Breast epithelium (tissue), 3 donors: ENCODE data around the gene CHRNG.

Source experiments
- POLR2A ChIP-seq: fragments of 450-650 bp; IDR thresholded peaks from one replicate; pipeline ENCODE4 v1.6.1; 2016; ENCODE audit warnings: antibody characterized with exemption, mild to moderate bottlenecking, moderate library complexity
- POLR2AphosphoS5 ChIP-seq, 3 donors: sonication (generic); formaldehyde crosslinking; IDR thresholded peaks; one replicate each; pipeline ENCODE4 v1.6.1; 2017; ENCODE audit warnings: antibody characterized with exemption in 3 of 3
- TF ChIP-seq, protein P1 (sequence below), 3 donors: fragments of 450-650 bp; IDR thresholded peaks; one replicate each; pipeline ENCODE4 v1.5.1; 2016 to 2017; ENCODE audit warnings: antibody characterized with exemption in 3 of 3, mild to moderate bottlenecking in 3 of 3, moderate library complexity in 3 of 3

DNA sequence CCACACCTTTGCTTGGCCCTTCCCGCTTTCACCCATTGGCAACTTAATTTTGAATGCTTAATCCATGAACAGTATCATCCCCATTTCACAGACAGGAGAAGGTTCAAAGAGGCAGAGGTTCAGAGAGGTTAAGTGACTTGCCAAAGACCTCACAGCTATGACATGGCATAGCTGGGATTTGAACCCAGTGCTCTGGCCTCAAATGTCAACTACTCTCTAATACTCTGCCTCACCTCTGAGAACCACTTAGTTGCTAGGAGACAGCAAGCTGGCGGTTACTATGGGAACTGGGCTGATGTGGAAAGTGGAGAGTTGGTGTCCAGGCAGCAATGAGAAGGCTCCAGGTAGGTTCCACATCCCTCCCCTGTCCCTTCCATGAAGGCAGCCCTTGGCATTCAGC, 35.1 kb upstream of the CHRNG start:
- TF ChIP-seq, protein P1, sequence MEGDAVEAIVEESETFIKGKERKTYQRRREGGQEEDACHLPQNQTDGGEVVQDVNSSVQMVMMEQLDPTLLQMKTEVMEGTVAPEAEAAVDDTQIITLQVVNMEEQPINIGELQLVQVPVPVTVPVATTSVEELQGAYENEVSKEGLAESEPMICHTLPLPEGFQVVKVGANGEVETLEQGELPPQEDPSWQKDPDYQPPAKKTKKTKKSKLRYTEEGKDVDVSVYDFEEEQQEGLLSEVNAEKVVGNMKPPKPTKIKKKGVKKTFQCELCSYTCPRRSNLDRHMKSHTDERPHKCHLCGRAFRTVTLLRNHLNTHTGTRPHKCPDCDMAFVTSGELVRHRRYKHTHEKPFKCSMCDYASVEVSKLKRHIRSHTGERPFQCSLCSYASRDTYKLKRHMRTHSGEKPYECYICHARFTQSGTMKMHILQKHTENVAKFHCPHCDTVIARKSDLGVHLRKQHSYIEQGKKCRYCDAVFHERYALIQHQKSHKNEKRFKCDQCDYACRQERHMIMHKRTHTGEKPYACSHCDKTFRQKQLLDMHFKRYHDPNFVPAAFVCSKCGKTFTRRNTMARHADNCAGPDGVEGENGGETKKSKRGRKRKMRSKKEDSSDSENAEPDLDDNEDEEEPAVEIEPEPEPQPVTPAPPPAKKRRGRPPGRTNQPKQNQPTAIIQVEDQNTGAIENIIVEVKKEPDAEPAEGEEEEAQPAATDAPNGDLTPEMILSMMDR (IDR thresholded peaks at IDR 0.05) = no peak
- TF ChIP-seq POLR2A (no peak), POLR2AphosphoS5 (IDR thresholded peaks at IDR 0.05) (no peak)
